ENCODE measurements around the gene LRRFIP1. TPM values are rescaled to one million over a fixed set of nuclear protein-coding genes. Genes with fewer than 3 reads are reported as not detected.
A peak's percentile ranks its signal among the peaks of the same experiment; 100 is the strongest.

LRRFIP1 gene
- polyA plus RNA-seq, 1 experiment = 50.4 TPM

DNA sequence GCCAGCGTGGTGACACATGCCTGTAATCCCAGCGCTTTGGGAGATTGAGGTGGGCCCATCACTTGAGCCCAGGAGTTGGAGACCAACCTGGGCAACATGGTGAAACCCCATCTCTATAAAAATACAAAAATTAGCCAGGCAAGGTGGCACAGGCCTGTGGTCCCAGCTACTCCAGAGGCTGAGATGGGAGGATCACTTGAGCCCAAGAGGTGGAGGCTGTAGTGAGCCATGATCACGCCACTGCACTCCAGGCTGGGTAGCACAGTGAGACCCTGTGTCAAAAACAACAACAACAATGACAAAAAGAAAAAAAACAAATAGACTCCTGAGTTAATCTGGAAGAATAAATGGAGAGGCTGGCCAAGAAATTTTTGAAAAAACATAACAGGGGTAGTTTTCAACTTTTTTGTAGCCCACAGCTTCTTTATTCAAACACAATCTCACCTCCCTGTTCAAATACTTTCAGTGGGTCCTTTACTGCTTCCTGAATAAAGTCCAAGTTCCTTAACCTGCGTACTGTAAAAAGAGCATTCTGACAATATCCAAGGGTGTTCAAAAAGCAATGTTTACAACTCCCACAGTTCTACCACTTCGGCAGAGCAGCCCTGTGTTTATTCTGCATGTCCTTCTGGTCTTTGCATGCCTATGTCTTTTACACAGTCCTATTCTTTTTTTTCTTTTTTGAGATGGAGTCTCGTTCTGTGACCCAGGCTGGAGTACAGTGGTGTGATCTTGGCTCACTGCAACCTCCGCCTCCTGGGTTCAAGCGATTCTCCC lies 53.5 kb downstream of the LRRFIP1 start:
- CTCF ChIA-PET = no interaction called here
- Histone ChIP-seq H3K4me3 (ENCODE audit: low read depth, low read length) (no peak overlapping the region), H3K36me3 (ENCODE audit: control insufficient read depth, insufficient read depth, low read length) (peaks cover 2% of the 10 kb centered on the region), H3K27me3 (ENCODE audit: control insufficient read depth, insufficient read depth, low read length) (no peaks in the 10 kb centered on the region)
- DNase-seq (ENCODE audit: low read depth) = no peak
- POLR2A ChIA-PET = no interaction called here
- TF ChIP-seq CTCF (IDR thresholded peaks at IDR 0.05; ENCODE audit: insufficient read depth, low read depth, low read length) = no peak

GRCh38 chr2:237682151-237682550 lies 54.8 kb downstream of the LRRFIP1 start:
- CTCF ChIA-PET = interaction anchor here (1.2 to 1.3 kb wide), 2 partner anchors 12 to 63 kb away, joined by 4 to 5 read pairs; no protein-coding TSS in a partner anchor
- POLR2A ChIA-PET = no interaction called here

DNA sequence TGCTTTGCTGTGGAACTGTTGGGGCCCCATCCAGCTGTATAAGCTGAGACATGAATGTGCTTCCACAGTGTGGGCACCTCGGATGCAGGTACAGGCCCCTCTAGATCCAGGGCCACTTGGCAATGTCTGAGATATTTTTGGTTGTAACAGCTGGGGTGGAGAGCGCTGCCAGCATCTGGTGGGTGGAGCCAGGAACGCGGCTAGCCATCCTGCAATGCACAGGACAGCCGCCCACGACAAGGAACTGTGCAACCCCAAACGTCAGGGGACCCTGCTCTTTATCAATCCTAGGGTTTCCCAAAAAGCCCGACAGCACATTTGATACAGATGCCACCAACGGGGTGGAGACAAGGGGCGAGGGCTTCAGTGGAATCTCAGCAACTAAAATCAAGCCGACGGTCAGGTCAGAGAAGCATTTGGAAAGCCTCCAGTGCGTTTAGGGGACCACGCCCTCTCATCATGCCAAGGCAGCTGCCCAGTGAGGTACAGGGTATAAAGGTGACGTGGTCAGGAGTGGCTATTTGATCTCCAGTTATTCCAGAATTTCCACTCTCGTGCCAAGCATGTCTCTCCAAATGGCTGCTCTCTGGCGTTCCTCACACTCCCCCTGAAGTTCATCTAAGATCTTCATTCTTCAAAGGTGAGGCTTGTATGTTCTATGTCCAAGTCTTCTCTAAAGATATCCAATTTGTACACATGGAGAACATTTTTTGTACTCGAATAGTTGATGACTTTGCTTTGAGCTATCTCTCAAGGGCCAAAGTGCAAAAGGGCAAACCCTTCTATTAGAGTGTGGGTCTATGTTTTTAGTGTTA lies 55.7 kb downstream of the LRRFIP1 start:
- Histone ChIP-seq H3K27me3 (ENCODE audit: control insufficient read depth, insufficient read depth, low read length) (no peaks in the 10 kb centered on the region), H3K4me3 (ENCODE audit: low read depth, low read length) (no peak overlapping the region), H3K36me3 (ENCODE audit: control insufficient read depth, insufficient read depth, low read length) (peaks cover 2% of the 10 kb centered on the region)
- no peak for DNase-seq (ENCODE audit: low read depth)
- TF ChIP-seq CTCF (IDR thresholded peaks at IDR 0.05; ENCODE audit: insufficient read depth, low read depth, low read length) = no peak
- POLR2A ChIA-PET = no interaction called here
- CTCF ChIA-PET = interaction anchor here (1.2 to 2.7 kb wide), 4 partner anchors 13 to 62 kb away, joined by 3 to 18 read pairs (median 4); no protein-coding TSS in a partner anchor

More at GRCh38 chr2:237682151-237682550, 54.8 kb downstream of the LRRFIP1 start:
- no peak overlapping the region for H3K4me3 ChIP-seq (ENCODE audit: low read depth, low read length)
- peaks cover 2% of the 10 kb centered on the region for H3K36me3 ChIP-seq (ENCODE audit: control insufficient read depth, insufficient read depth, low read length)
- no peaks in the 10 kb centered on the region for H3K27me3 ChIP-seq (ENCODE audit: control insufficient read depth, insufficient read depth, low read length)
- no peak for DNase-seq (ENCODE audit: low read depth)
- no peak for TF ChIP-seq CTCF (IDR thresholded peaks at IDR 0.05; ENCODE audit: insufficient read depth, low read depth, low read length)

- Histone ChIP-seq H3K27me3 (ENCODE audit: control insufficient read depth, insufficient read depth, low read length) (no peaks in the 10 kb centered on the region), H3K36me3 (ENCODE audit: control insufficient read depth, insufficient read depth, low read length) (peaks cover 2% of the 10 kb centered on the region), H3K4me3 (ENCODE audit: low read depth, low read length) (no peak overlapping the region)
- ChIA-PET POLR2A (no interaction called here), CTCF (interaction anchor here (0.6 to 2.7 kb wide), 8 partner anchors 9 to 610 kb away, joined by 3 to 18 read pairs (median 5); no protein-coding TSS in a partner anchor)
- peak; percentile 47 for TF ChIP-seq CTCF (IDR thresholded peaks at IDR 0.05; ENCODE audit: insufficient read depth, low read depth, low read length)
- no peak for DNase-seq (ENCODE audit: low read depth)
Observed at GRCh38 chr2:237685408-237685807, 58.0 kb downstream of the LRRFIP1 start.

DNA sequence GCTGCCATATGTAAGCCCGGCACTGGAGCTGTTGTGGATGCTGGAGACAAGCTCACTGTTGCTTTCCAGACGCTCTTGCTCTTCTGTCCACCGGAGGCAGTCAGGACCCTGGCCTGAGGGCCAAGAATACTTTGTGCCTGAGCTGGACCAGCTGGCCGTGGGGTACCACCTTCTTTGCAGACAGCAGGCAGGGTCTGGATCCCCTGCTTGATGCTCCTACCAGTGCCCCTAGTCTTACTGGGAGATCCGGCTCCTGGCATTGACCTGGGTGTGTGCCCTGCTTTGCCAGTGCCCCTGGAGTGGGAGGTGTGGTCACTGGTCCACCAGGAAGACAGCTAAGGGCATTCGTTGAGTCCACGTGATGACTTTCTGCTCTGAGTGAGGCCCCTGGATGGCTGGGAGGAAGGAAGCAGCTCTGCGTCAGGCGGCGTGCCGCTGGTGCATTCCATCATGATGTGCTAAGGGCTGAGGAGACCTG lies 59.3 kb downstream of the LRRFIP1 start:
- Histone ChIP-seq H3K27me3 (ENCODE audit: control insufficient read depth, insufficient read depth, low read length) (no peaks in the 10 kb centered on the region), H3K36me3 (ENCODE audit: control insufficient read depth, insufficient read depth, low read length) (peaks cover 2% of the 10 kb centered on the region), H3K4me3 (ENCODE audit: low read depth, low read length) (no peak overlapping the region)
- ChIA-PET POLR2A (no interaction called here), CTCF (interaction anchor here (0.7 to 2.8 kb wide), 11 partner anchors 8 to 308 kb away, joined by 3 to 11 read pairs (median 3); no protein-coding TSS in a partner anchor)
- TF ChIP-seq CTCF (IDR thresholded peaks at IDR 0.05; ENCODE audit: insufficient read depth, low read depth, low read length) = 0 out of 2 replicates have a peak, but pooled peaks have one; percentile 22
- no peak for DNase-seq (ENCODE audit: low read depth)
